Endothelial cell of coronary artery (primary cell): ENCODE measurements around the gene SMLR1. TPM values are rescaled to one million over a fixed set of nuclear protein-coding genes. Genes with fewer than 3 reads are reported as not detected.

ENCODE experiments used
- total RNA-seq: library from RNA; depleted of rRNA; stranded (reverse); fragments of >200 nt; gene quantifications from 2 replicates; pipeline ENCODE4 v1.2.3, GENCODE V29; 2014

Gene SMLR1
- total RNA-seq, result not detected in 2 replicates

DNA sequence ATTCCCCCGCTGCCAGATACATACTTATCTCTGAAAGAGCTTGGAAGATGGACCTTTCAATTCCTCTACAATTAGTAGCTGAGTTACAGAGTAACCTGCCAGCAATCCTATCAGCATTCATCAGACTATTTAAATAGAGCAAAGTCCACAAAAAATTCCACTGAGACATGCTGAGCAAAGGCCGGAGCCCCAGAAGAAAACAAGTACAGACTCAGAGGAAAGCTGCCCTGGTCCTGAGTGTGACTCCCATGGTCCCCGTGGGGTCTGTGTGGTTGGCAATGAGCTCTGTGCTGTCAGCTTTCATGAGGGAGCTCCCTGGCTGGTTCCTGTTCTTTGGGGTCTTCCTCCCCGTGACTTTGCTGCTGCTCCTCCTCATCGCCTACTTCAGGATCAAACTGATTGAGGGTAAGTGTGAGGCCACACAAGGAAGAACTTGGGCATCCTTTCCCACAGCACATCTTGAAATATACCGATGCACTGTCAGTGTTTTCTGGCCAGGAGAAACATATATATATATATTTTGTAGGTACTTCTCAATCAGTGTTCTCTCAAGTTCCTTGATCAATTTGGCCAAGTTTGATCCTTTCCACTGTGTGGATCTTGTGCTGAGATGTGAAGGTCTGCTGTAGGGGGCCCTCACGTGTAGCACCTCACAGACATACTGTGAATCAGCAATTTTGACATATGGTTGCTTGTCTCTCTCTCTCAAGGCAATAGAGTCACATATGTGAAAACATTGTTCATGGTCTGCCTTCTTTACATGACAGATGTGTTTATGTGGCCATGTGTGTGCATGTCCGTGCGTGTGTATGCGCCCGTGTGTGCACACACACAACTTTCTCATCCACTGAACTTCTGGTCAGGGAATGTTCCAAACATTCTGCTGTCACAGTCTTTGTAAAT, at the start of gene SMLR1:
Gene SMLR1, plus strand, starts transcription at position 160 of the 903 bp plus-strand sequence. Its CDS starts 8 bp downstream, at position 168.

Other genes with a start within 250 kb of the SMLR1 start
- 44.8 and 103 TPM in 2 replicates for gene EPB41L2, start 235.8 kb downstream of the SMLR1 start, total RNA-seq